OCI-LY1 (cell line): ENCODE results near the gene TTC9C.
"Not testable (repeated sequence)": the region's sequence is repeated elsewhere in the genome, so short reads cannot be mapped to it uniquely, and the experiment has no call there.

ENCODE experiments used
- H2AFZ ChIP-seq: fragments of 200-600 bp; sonication (generic), shearing (Covaris generic); 2 replicates; pipeline ENCODE4 v1.6.0; 2014; ENCODE audit warnings: antibody characterized with exemption, mild to moderate bottlenecking, low read length
- H3F3A ChIP-seq: fragments of 200-600 bp; sonication (generic), shearing (Covaris generic); 2 replicates; pipeline ENCODE4 v1.6.0; 2014; ENCODE audit warnings: mild to moderate bottlenecking, antibody characterized with exemption, low read length, moderate library complexity; ENCODE audit not compliant: insufficient read depth
- H3K27ac ChIP-seq: fragments of 200-600 bp; sonication (generic); 2 replicates; pipeline ENCODE4 v1.5.1; 2014; ENCODE audit warnings: low read length, mixed run types, mild to moderate bottlenecking, low read depth; ENCODE audit not compliant: poor library complexity, severe bottlenecking
- H3K27me3 ChIP-seq: fragments of 200-600 bp; sonication (generic); 2 replicates; pipeline ENCODE4 v1.6.0; 2014; ENCODE audit warnings: antibody characterized with exemption, mild to moderate bottlenecking, low read length, moderate library complexity; ENCODE audit not compliant: insufficient read depth
- H3K36me3 ChIP-seq: fragments of 200-600 bp; sonication (generic); 2 replicates; pipeline ENCODE4 v1.6.1; 2014; ENCODE audit warnings: mild to moderate bottlenecking, antibody characterized with exemption, low read length, moderate library complexity, mixed read lengths; ENCODE audit not compliant: insufficient read depth
- H3K4me1 ChIP-seq: fragments of 200-600 bp; sonication (generic); 2 replicates; pipeline ENCODE4 v1.5.1; 2014; ENCODE audit warnings: mild to moderate bottlenecking, low read length, moderate library complexity; ENCODE audit not compliant: insufficient read depth, severe bottlenecking
- H3K4me2 ChIP-seq: fragments of 200-600 bp; sonication (generic), shearing (Covaris generic); 2 replicates; pipeline ENCODE4 v1.6.1; 2014; ENCODE audit warnings: low read length
- H3K4me3 ChIP-seq: fragments of 200-600 bp; sonication (generic); 2 replicates; pipeline ENCODE4 v1.5.1; 2014; ENCODE audit warnings: low read length, low read depth, mild to moderate bottlenecking, mixed read lengths; ENCODE audit not compliant: poor library complexity, severe bottlenecking
- H3K79me2 ChIP-seq: fragments of 200-600 bp; shearing (Covaris generic); 2 replicates; pipeline ENCODE4 v1.6.1; 2016; ENCODE audit warnings: mixed run types, low read length, mixed read lengths; ENCODE audit not compliant: insufficient read depth
- H3K9ac ChIP-seq: fragments of 200-600 bp; sonication (generic), shearing (Covaris generic); 2 replicates; pipeline ENCODE4 v1.6.1; 2014; ENCODE audit warnings: mild to moderate bottlenecking, low read length, mixed read lengths
- H3K9me2 ChIP-seq: fragments of 200-600 bp; sonication (generic), shearing (Covaris generic); 2 replicates; pipeline ENCODE4 v1.6.1; 2014; ENCODE audit warnings: low read depth, mild to moderate bottlenecking, low read length, mixed read lengths
- H3K9me3 ChIP-seq: fragments of 200-600 bp; shearing (Covaris generic); 2 replicates; pipeline ENCODE4 v1.6.1; 2014; ENCODE audit warnings: low read length, mixed read lengths
- H4K20me1 ChIP-seq: fragments of 200-600 bp; sonication (generic), shearing (Covaris generic); 2 replicates; pipeline ENCODE4 v1.6.0; 2016; ENCODE audit warnings: mild to moderate bottlenecking, low read length; ENCODE audit not compliant: insufficient read depth
- EZH2 ChIP-seq: fragments of 200-600 bp; sonication (generic), shearing (Covaris generic); IDR thresholded peaks from 2 replicates; pipeline ENCODE4 v1.8.0; 2017; ENCODE audit warnings: borderline replicate concordance, mixed run types, mild to moderate bottlenecking, antibody characterized with exemption, low read length, moderate library complexity, mixed read lengths
- TF ChIP-seq, protein P1 (sequence below): fragments of 200-600 bp; sonication (generic), shearing (Covaris generic); IDR thresholded peaks from 2 replicates; pipeline ENCODE4 v1.5.1; 2017; ENCODE audit warnings: mild to moderate bottlenecking, antibody characterized with exemption, low read length, moderate library complexity, mixed read lengths

The TTC9C gene

DNA sequence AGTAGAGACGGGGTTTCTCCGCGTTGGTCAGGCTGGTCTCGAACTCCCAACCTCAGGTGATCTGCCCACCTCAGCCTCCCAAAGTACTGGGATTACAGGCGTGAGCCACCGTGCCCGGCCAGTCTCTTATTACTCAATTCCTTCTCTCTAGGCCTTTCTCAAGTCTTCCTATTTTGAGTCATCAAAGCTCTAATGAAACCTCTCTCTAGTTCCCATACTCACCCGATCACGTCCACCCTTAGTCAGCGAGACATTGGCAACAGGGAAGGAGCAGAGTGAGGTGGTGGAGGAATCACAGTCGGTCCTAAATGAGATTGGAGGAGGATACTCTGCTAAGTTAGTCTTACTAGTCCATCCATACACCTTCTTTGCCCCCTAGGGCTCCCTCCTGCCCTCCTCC is 26.0 kb upstream of the TTC9C start:
- no peaks in the 10 kb centered on the region for H3K9me3 ChIP-seq
- no peaks in the 10 kb centered on the region for H3K9me2 ChIP-seq
- H3K9ac ChIP-seq: no peak overlapping the region
- no peaks in the 10 kb centered on the region for H3K27me3 ChIP-seq
- H3K4me1 ChIP-seq: peaks cover 17% of the 10 kb centered on the region
- no peak overlapping the region for H3K27ac ChIP-seq
- H3K79me2 ChIP-seq: no peaks in the 10 kb centered on the region
- TF ChIP-seq, protein P1, sequence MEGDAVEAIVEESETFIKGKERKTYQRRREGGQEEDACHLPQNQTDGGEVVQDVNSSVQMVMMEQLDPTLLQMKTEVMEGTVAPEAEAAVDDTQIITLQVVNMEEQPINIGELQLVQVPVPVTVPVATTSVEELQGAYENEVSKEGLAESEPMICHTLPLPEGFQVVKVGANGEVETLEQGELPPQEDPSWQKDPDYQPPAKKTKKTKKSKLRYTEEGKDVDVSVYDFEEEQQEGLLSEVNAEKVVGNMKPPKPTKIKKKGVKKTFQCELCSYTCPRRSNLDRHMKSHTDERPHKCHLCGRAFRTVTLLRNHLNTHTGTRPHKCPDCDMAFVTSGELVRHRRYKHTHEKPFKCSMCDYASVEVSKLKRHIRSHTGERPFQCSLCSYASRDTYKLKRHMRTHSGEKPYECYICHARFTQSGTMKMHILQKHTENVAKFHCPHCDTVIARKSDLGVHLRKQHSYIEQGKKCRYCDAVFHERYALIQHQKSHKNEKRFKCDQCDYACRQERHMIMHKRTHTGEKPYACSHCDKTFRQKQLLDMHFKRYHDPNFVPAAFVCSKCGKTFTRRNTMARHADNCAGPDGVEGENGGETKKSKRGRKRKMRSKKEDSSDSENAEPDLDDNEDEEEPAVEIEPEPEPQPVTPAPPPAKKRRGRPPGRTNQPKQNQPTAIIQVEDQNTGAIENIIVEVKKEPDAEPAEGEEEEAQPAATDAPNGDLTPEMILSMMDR: no peak
- TF ChIP-seq EZH2: no peak
- H3F3A ChIP-seq: 0 out of 2 replicates have a peak, but pooled peaks cover under 1% of the 10 kb centered on the region
- no peak overlapping the region for H3K4me2 ChIP-seq
- no peak overlapping the region for H2AFZ ChIP-seq
- peaks cover 52% of the 10 kb centered on the region for H3K36me3 ChIP-seq
- no peak overlapping the region for H3K4me3 ChIP-seq
- no peaks in the 10 kb centered on the region for H4K20me1 ChIP-seq

DNA sequence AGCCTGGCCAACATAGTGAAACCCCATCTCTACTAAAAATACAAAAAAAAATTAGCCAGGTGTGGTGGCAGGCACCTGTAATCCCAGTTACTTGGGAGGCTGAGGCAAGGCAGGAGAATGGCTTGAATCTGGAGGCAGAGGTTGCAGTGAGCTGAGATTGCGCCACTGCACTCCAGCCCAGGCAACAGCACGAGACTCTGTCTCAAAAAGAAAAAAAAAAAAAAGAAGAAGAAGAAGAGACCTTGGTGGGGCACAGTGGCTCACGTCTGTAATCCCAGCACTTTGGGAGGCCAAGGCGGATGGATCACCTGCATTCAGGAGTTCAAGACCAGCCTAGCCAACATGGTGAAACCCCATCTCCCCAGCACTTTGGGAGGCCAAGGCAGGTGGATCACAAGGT is 24.4 kb upstream of the TTC9C start:
- H3K4me2 ChIP-seq, H2AFZ ChIP-seq, H3K9me3 ChIP-seq, H3F3A ChIP-seq, H3K4me3 ChIP-seq, H3K9ac ChIP-seq, H4K20me1 ChIP-seq, H3K27me3 ChIP-seq, H3K79me2 ChIP-seq, H3K9me2 ChIP-seq, H3K27ac ChIP-seq: not testable (repeated sequence)
- Histone ChIP-seq H3K4me1 (peaks cover 34% of the 10 kb centered on the region), H3K36me3 (peaks cover 52% of the 10 kb centered on the region)

DNA sequence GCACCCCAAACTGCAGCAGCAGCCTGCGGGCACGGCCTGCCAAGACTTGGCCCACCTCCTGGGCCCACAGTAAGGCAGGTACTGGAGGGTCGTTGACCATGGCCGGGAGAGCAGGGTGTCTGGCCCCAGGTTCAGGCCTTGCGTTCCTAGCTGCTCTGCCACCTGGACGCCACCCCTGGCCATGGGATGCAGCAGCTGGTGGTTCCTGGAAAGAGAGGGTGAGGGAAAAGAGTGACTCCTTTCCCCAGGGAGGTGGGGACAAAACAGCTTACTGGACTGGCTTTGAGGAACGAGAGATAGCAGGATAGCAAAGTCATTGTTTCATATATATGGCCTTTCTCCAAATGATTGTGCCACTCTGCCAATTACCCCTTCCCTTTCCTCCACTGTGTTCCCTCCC is 22.9 kb upstream of the TTC9C start:
- Histone ChIP-seq H3K27ac (peak overlapping the region; percentile 47), H3K9me2 (no peaks in the 10 kb centered on the region), H3K79me2 (no peaks in the 10 kb centered on the region), H3K4me1 (peaks cover 48% of the 10 kb centered on the region), H3K27me3 (no peaks in the 10 kb centered on the region), H3K9ac (peak overlapping the region; percentile 77), H2AFZ (no peak overlapping the region), H3K4me2 (peak overlapping the region; percentile 90), H3K4me3 (peak overlapping the region; percentile 71), H3F3A (0 out of 2 replicates have a peak, but pooled peaks cover 7% of the 10 kb centered on the region), H3K9me3 (no peaks in the 10 kb centered on the region), H4K20me1 (no peaks in the 10 kb centered on the region), H3K36me3 (peaks cover 47% of the 10 kb centered on the region)
- TF ChIP-seq, protein P1: no peak
- no peak for TF ChIP-seq EZH2
